Loucy (cell line): ENCODE data around the gene LRRC1.

Experiments
- H2AFZ ChIP-seq: fragments of 200-600 bp; sonication (generic); 2 replicates; pipeline ENCODE4 v1.6.0; 2016; ENCODE audit warnings: antibody characterized with exemption, mild to moderate bottlenecking, low read length, moderate library complexity
- H3F3A ChIP-seq: fragments of 200-600 bp; 2 replicates; pipeline ENCODE4 v1.6.0; 2016; ENCODE audit warnings: antibody characterized with exemption, low read depth, mild to moderate bottlenecking
- H3K27me3 ChIP-seq: fragments of 200-600 bp; sonication (generic); 2 replicates; pipeline ENCODE4 v1.6.1; 2014; ENCODE audit warnings: low read length, mild to moderate bottlenecking; ENCODE audit not compliant: insufficient read depth, poor library complexity, severe bottlenecking
- H3K36me3 ChIP-seq: fragments of 200-600 bp; sonication (generic); 2 replicates; pipeline ENCODE4 v1.6.1; 2016; ENCODE audit warnings: low read length; ENCODE audit not compliant: insufficient read depth
- H3K4me1 ChIP-seq: fragments of 200-600 bp; sonication (generic); 2 replicates; pipeline ENCODE4 v1.5.1; 2014; ENCODE audit warnings: low read length, mild to moderate bottlenecking; ENCODE audit not compliant: insufficient read depth, poor library complexity, severe bottlenecking
- H3K4me2 ChIP-seq: fragments of 200-600 bp; sonication (generic); 2 replicates; pipeline ENCODE4 v1.6.0; 2014; ENCODE audit warnings: antibody characterized with exemption, low read length, low read depth, mild to moderate bottlenecking; ENCODE audit not compliant: poor library complexity, severe bottlenecking
- H3K4me3 ChIP-seq: fragments of 200-600 bp; sonication (generic); 2 replicates; pipeline ENCODE4 v1.5.1; 2014; ENCODE audit warnings: low read length, mild to moderate bottlenecking, mixed read lengths; ENCODE audit not compliant: poor library complexity, severe bottlenecking
- H3K79me2 ChIP-seq: fragments of 200-600 bp; sonication (generic); 2 replicates; pipeline ENCODE4 v1.6.1; 2014; ENCODE audit warnings: low read length; ENCODE audit not compliant: insufficient read depth
- H3K9ac ChIP-seq: fragments of 200-600 bp; sonication (generic); 2 replicates; pipeline ENCODE4 v1.6.0; 2014; ENCODE audit warnings: mild to moderate bottlenecking, low read depth, low read length, moderate library complexity; ENCODE audit not compliant: poor library complexity, severe bottlenecking
- H3K9me2 ChIP-seq: fragments of 200-600 bp; sonication (generic); replicated peaks from 2 replicates; pipeline ENCODE4 v1.6.1; 2016; ENCODE audit warnings: low read depth, low read length, mixed read lengths
- H3K9me3 ChIP-seq: fragments of 200-600 bp; sonication (generic); 2 replicates; pipeline ENCODE4 v1.6.1; 2014; ENCODE audit warnings: mild to moderate bottlenecking, antibody characterized with exemption, low read length, low read depth; ENCODE audit not compliant: insufficient read depth
- H4K20me1 ChIP-seq: fragments of 200-600 bp; sonication (generic); 2 replicates; pipeline ENCODE4 v1.6.0; 2014; ENCODE audit warnings: antibody characterized with exemption, low read length, mild to moderate bottlenecking; ENCODE audit not compliant: insufficient read depth, poor library complexity, severe bottlenecking
- EZH2phosphoT487 ChIP-seq: fragments of 200-600 bp; IDR thresholded peaks from 2 replicates; pipeline ENCODE4 v1.6.1; 2018; ENCODE audit warnings: antibody characterized with exemption, mild to moderate bottlenecking, moderate library complexity, borderline replicate concordance
- TF ChIP-seq, protein P1 (sequence below): fragments of 200-600 bp; sonication (generic); conservative IDR thresholded peaks from 2 replicates; pipeline ENCODE4 v1.5.1; 2014; ENCODE audit warnings: mild to moderate bottlenecking, antibody characterized with exemption, low read length

Gene LRRC1

DNA sequence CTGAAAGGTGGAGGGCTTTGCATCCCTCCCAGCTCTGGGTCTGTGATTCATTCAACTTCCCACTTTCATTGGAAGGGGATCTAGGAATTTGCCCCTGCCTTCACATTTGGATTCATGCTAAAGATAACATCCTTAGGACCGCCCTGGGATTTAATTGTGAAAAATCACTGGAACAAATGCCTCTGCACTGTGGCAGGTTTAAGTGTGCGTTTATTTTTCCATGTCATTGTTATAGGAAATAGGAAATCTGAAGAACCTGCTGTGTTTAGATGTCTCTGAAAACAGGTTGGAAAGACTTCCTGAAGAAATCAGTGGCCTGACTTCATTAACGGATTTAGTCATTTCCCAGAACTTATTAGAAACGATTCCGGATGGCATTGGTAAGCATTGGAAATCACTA lies 104.7 kb downstream of the LRRC1 start:
- Histone ChIP-seq H3K4me2 (no peak overlapping the region), H3K27me3 (no peaks in the 10 kb centered on the region), H3K79me2 (no peaks in the 10 kb centered on the region), H4K20me1 (no peaks in the 10 kb centered on the region), H2AFZ (no peak overlapping the region), H3K9ac (no peak overlapping the region), H3F3A (no peaks in the 10 kb centered on the region), H3K4me1 (peaks cover 2% of the 10 kb centered on the region), H3K9me2 (no peaks in the 10 kb centered on the region), H3K36me3 (peaks cover 38% of the 10 kb centered on the region; the same call in 1 of the 2 replicates), H3K4me3 (no peak overlapping the region), H3K9me3 (no peaks in the 10 kb centered on the region)
- no peak for TF ChIP-seq EZH2phosphoT487
- TF ChIP-seq, protein P1, sequence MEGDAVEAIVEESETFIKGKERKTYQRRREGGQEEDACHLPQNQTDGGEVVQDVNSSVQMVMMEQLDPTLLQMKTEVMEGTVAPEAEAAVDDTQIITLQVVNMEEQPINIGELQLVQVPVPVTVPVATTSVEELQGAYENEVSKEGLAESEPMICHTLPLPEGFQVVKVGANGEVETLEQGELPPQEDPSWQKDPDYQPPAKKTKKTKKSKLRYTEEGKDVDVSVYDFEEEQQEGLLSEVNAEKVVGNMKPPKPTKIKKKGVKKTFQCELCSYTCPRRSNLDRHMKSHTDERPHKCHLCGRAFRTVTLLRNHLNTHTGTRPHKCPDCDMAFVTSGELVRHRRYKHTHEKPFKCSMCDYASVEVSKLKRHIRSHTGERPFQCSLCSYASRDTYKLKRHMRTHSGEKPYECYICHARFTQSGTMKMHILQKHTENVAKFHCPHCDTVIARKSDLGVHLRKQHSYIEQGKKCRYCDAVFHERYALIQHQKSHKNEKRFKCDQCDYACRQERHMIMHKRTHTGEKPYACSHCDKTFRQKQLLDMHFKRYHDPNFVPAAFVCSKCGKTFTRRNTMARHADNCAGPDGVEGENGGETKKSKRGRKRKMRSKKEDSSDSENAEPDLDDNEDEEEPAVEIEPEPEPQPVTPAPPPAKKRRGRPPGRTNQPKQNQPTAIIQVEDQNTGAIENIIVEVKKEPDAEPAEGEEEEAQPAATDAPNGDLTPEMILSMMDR = no peak

DNA sequence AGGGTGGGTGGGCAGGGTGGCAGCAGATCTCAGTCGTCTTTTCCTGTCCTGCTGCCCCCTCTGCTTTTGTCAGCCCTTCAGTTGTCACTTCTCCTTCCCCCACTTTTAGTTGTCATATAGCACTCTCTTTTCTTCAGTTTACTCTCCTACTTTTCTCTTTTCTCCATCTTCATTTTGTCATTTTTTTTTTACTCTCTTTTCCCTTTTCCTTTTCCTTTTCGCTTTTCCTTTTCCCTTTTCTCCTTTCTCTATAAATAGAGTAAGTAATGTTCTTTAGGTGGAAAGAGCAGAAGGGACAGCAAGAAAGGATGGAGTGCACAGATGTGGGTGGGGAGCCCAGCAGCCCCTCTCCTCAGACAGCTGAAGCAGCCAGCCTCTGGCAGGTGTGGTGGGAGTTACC lies 108.6 kb downstream of the LRRC1 start:
- no peak overlapping the region for H3K4me2 ChIP-seq
- H4K20me1 ChIP-seq = no peaks in the 10 kb centered on the region
- H3K9ac ChIP-seq = no peak overlapping the region
- H3K4me1 ChIP-seq = no peaks in the 10 kb centered on the region
- no peaks in the 10 kb centered on the region for H3K9me2 ChIP-seq
- H3K36me3 ChIP-seq = peaks cover 44% of the 10 kb centered on the region; the same call in 1 of the 2 replicates
- no peak overlapping the region for H2AFZ ChIP-seq
- H3K4me3 ChIP-seq = no peak overlapping the region
- no peaks in the 10 kb centered on the region for H3K27me3 ChIP-seq
- H3K79me2 ChIP-seq = no peaks in the 10 kb centered on the region
- no peaks in the 10 kb centered on the region for H3K9me3 ChIP-seq
- TF ChIP-seq, protein P1 = no peak
- TF ChIP-seq EZH2phosphoT487 = no peak
- no peaks in the 10 kb centered on the region for H3F3A ChIP-seq

DNA sequence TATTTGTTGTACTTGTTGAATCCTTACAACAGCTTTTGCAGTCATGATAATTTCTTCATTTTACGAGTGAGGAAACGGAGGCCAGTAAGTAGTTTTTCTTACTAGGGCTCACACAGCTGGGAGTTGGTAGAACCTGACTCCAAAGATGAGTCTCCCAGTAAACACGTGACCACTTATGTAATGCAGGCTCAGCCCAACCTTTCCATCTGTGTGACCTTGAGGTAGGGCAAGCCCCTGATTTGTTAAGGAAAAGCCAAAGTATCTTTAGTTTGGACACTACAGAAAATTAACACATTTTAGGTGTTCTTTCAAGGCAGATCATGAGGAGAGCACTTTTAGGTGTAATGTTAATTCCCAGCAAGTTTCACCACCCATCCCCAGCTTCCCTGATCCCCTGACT lies 111.3 kb downstream of the LRRC1 start:
- H3F3A ChIP-seq = no peaks in the 10 kb centered on the region
- no peak for TF ChIP-seq EZH2phosphoT487
- TF ChIP-seq, protein P1 = no peak
- no peaks in the 10 kb centered on the region for H3K9me2 ChIP-seq
- H3K4me1 ChIP-seq = no peaks in the 10 kb centered on the region
- no peaks in the 10 kb centered on the region for H4K20me1 ChIP-seq
- no peak overlapping the region for H3K4me3 ChIP-seq
- no peaks in the 10 kb centered on the region for H3K9me3 ChIP-seq
- H3K36me3 ChIP-seq = peaks cover 36% of the 10 kb centered on the region; the same call in 1 of the 2 replicates
- H3K27me3 ChIP-seq = no peaks in the 10 kb centered on the region
- no peaks in the 10 kb centered on the region for H3K79me2 ChIP-seq
- H2AFZ ChIP-seq = no peak overlapping the region
- H3K9ac ChIP-seq = no peak overlapping the region
- no peak overlapping the region for H3K4me2 ChIP-seq
